ENCODE measurements around the gene EXOC4.

EXOC4 gene

DNA sequence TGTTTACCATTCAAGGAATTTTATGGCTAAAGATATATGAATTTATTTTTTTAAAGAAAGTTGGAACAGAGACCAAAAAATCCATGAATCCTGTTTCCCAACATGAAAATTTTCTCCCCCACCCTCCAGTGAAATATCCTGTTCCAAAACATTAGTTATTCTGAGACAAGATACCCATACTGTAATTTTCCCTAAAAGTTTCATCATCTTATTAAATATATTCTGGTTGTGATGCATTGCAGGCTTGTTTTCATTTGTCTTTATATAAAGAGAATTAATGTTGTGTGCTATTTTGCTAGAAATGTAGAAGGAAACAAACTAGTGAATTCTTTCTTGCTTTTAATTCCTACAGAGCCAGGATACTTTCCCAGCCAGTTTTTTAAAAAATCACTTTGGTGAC is 106.6 kb downstream of the EXOC4 start:
- DNase-seq (ENCODE audit: extremely low spot score): no peak
- CTCF ChIA-PET: interaction anchor here (1.0 to 1.5 kb wide), 2 partner anchors 11 to 15 kb away, joined by 3 read pairs; no protein-coding TSS in a partner anchor
- POLR2A ChIA-PET: no interaction called here

DNA sequence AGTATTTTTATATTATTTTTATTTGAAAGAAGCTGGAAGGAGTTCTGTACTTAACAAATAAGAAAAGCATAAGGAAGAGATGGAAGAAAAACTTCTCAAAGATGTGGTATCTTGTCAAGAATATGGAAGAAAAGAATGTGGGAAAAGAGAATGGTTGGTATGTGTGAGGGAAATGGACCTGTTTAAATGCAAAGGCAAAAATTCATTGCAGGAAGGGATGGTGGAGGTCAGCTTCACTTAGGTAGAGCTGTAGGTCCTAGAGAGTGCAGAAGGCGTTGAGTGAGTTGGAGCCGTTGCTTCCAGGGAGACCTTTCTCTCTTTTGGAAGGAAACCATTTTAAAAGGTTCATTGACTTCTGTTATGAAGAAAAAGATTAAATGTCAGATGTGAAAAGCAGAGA is 107.3 kb downstream of the EXOC4 start:
- POLR2A ChIA-PET: no interaction called here
- CTCF ChIA-PET: no interaction called here
- TF ChIP-seq CTCF (IDR thresholded peaks at IDR 0.05; ENCODE audit: control extremely low read depth, extremely low read depth, low read depth, missing control alignments): no peak
- DNase-seq (ENCODE audit: extremely low spot score): no peak

More for the DNA sequence above, 106.6 kb downstream of the EXOC4 start:
- no peak for TF ChIP-seq CTCF (IDR thresholded peaks at IDR 0.05; ENCODE audit: control extremely low read depth, extremely low read depth, low read depth, missing control alignments)

DNA sequence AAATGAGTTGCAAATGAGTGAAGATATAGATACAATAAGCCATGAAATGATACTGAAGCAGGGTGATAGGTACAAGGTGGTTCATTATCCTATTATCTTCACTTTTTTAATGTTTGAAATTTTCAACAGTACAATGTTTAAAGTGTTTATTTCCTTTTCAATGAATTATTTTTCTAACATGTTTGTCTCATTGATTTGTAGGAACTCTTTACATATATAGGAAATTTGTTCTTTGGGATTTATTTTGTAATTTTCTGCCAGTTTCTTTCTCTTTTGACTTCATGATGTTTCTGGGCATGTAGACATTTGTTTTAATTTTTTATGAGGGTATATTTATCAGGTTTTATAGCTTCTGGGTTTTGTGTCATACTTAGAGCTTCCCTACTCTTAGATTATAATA is 108.9 kb downstream of the EXOC4 start:
- ChIA-PET POLR2A (no interaction called here), CTCF (no interaction called here)
- no peak for TF ChIP-seq CTCF (IDR thresholded peaks at IDR 0.05; ENCODE audit: control extremely low read depth, extremely low read depth, low read depth, missing control alignments)

DNA sequence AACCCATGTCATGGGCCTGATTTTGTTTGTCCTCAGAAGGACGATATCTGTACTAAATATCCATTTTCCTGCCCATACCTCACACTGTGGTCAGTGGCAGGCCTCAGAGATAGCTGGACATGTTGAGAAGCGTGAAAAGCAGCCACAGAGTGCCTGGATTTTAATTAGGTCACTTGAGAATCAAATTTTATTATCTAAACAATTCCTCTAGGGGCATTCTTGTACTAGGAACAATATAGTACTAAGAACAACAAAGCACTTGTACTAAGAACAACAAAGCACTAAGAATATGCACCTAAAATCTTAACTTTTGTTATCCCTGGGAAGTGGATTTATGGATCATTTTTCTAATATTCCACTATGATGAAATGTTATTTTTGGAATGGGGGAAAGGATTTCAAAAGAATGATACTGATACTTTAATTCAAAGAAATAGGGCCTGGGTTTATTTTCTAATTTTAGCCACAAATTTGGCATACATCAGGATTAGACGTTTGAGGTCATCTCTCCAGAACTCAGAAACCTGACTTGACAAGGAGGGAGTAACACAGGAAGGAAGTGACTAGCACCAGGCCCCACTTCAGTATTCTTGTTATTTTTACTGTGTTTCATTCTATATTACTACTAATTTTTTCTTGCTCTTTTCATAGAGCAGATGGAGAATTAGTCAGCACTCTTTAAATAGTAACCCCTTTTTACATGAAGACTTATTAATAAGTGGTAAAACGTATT is 112.2 kb downstream of the EXOC4 start:
- DNase-seq (ENCODE audit: extremely low spot score): no peak
- TF ChIP-seq CTCF (IDR thresholded peaks at IDR 0.05; ENCODE audit: control extremely low read depth, extremely low read depth, low read depth, missing control alignments): no peak
- POLR2A ChIA-PET: no interaction called here
- CTCF ChIA-PET: no interaction called here

More for the DNA sequence above, 108.9 kb downstream of the EXOC4 start:
- DNase-seq (ENCODE audit: extremely low spot score): no peak

DNA sequence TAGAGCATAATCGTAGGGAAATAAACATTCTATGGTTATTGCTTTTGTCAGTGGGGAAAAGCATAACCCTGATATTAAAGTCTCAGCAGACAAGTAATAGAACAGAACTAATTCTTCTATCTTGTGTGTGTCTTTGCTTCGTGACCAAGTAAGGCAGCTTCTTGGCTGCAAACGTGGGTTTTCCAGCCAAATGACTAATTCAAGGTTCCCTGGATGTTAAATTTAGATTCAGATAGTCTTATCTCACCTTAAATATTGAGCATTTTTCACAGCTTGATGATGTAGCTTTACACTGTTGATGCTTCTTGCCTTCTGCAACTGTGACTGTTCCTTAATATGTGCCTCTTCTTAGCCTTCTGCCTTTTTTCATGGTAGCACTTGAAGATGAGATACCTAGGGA is 113.0 kb downstream of the EXOC4 start:
- CTCF ChIA-PET: no interaction called here
- no peak for DNase-seq (ENCODE audit: extremely low spot score)
- no peak for TF ChIP-seq CTCF (IDR thresholded peaks at IDR 0.05; ENCODE audit: control extremely low read depth, extremely low read depth, low read depth, missing control alignments)
- POLR2A ChIA-PET: no interaction called here

DNA sequence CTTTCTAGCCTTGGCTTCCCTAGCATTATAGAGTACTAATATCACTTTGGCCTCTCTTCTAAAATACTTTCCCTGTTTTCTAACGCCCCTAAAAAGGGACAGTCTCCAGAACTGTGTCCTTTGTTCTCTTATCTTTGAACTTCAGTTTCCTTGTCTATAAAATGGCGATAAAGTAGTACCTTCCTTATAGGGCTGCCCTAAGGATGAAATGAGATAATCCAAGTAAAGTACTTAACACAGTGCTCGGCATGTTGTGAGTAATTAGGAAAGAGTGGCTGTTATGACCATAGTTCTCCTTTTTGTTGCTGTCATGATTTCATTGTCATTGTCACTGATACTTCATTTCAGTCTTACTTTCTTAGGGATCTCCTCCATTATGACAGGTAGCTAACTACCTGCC is 114.7 kb downstream of the EXOC4 start:
- TF ChIP-seq CTCF (IDR thresholded peaks at IDR 0.05; ENCODE audit: control extremely low read depth, extremely low read depth, low read depth, missing control alignments): no peak
- ChIA-PET CTCF (no interaction called here), POLR2A (no interaction called here)
- no peak for DNase-seq (ENCODE audit: extremely low spot score)

Data from GM10248 (cell line).